Activated T-cell treated with anti-CD3 and anti-CD28 coated beads, Interleukin-2, amount 50 U/mL, for 72 hours (primary cell): ENCODE data around the gene CTNND1. TPM values are rescaled to one million over a fixed set of nuclear protein-coding genes. Genes with fewer than 3 reads are reported as not detected.

ENCODE experiments used
- ATAC-seq, 2 donors: fragments of 150-1000 bp; cut with Tn5 transposase; replicated peaks in 1 of 2; 2 replicates each; pipeline ENCODE4 v1.10.0; 2021; ENCODE audit warnings: moderate library complexity in 2 of 2, mild to moderate bottlenecking in 1 of 2
- DNase-seq, 2 donors: peaks; one replicate each; pipeline ENCODE4 v3.0.0; 2021 to 2022; ENCODE audit warnings: mixed read lengths in 1 of 2
- H3K27ac Mint-ChIP-seq: one replicate; pipeline ENCODE4 v1.8.0; 2022; ENCODE audit warnings: mild to moderate bottlenecking, moderate library complexity, mixed read lengths
- H3K27me3 Mint-ChIP-seq: one replicate; pipeline ENCODE4 v1.8.0; 2022; ENCODE audit warnings: low read depth, mixed read lengths
- H3K36me3 Mint-ChIP-seq, 2 donors: one replicate each; pipeline ENCODE4 v1.8.0; 2022; ENCODE audit warnings: mixed read lengths in 2 of 2, mild to moderate bottlenecking in 1 of 2; ENCODE audit not compliant: insufficient read depth in 2 of 2
- H3K4me1 Mint-ChIP-seq: one replicate; pipeline ENCODE4 v1.8.0; 2022; ENCODE audit warnings: low read depth, mixed read lengths
- H3K4me3 Mint-ChIP-seq, 2 donors: one replicate each; pipeline ENCODE4 v1.8.0; 2022; ENCODE audit warnings: mild to moderate bottlenecking in 2 of 2, mixed read lengths in 2 of 2, moderate library complexity in 2 of 2
- H3K9me3 Mint-ChIP-seq, 2 donors: one replicate each; pipeline ENCODE4 v1.8.0; 2022; ENCODE audit warnings: mixed read lengths in 2 of 2
- total RNA-seq, 2 donors: library from RNA; stranded (reverse); gene quantifications; one replicate each; pipeline ENCODE4 v1.2.3, GENCODE V29; 2022

The CTNND1 gene
- total RNA-seq, 2 donors from 2014 or later = 6.3 to 10.6 TPM

DNA sequence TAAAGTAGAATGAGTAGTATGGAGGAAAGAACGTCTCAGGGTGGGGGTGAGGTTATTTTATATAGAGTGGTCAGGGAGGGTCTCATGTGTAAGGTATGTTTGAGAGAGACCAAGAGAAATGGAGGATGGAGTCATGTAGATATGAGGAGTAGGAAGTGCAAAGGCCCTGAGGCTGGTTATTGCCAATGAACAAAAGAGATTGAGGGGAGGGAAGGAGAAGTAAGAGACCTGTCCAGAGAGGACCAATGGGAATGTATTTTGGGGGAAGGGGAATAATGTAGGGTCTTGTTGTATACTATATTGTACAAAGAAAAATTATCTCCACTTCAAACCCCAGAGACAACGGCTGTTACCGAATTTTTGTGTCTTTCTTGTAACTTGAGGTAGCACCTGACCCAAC is 9.8 kb downstream of the CTNND1 start:
- H3K27me3 Mint-ChIP-seq = no peaks in the 10 kb centered on the region

DNA sequence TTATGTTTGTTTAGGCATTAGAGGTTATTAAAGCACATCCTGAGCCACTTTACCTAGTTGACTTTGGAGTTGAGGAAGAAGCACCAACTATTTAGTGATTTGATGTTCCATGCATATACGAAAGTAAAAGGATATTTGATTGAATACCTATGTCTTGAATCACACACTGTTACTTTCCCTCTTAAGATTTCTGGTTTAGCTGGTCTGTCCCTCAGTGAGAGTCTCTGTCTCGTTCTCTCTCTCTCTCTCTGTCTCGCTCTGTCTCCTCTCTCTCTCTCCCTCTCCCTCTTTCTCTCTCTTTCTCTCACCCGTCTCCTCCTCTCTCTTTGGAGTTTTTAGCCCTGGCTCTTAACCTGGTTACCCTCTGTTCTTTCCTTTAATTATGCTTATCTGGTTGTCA is 11.0 kb downstream of the CTNND1 start:
- peak overlapping the region; percentile 26 for H3K27ac Mint-ChIP-seq
- ATAC-seq (no peak), DNase-seq (no peak)
- H3K4me3 Mint-ChIP-seq = no peak overlapping the region
- H3K36me3 Mint-ChIP-seq = peaks cover 0 to 2% of the 10 kb centered on the region in 2 donors
- H3K4me1 Mint-ChIP-seq = no peaks in the 10 kb centered on the region
- H3K27me3 Mint-ChIP-seq = no peaks in the 10 kb centered on the region
- no peaks in the 10 kb centered on the region for H3K9me3 Mint-ChIP-seq

More for the DNA sequence above, 9.8 kb downstream of the CTNND1 start:
- Mint-ChIP-seq H3K4me1 (no peaks in the 10 kb centered on the region), H3K4me3 (no peak overlapping the region), H3K36me3 (peaks cover 0 to 2% of the 10 kb centered on the region in 2 donors), H3K9me3 (no peaks in the 10 kb centered on the region), H3K27ac (no peak overlapping the region)
- DNase-seq = no peak
- ATAC-seq = no peak

DNA sequence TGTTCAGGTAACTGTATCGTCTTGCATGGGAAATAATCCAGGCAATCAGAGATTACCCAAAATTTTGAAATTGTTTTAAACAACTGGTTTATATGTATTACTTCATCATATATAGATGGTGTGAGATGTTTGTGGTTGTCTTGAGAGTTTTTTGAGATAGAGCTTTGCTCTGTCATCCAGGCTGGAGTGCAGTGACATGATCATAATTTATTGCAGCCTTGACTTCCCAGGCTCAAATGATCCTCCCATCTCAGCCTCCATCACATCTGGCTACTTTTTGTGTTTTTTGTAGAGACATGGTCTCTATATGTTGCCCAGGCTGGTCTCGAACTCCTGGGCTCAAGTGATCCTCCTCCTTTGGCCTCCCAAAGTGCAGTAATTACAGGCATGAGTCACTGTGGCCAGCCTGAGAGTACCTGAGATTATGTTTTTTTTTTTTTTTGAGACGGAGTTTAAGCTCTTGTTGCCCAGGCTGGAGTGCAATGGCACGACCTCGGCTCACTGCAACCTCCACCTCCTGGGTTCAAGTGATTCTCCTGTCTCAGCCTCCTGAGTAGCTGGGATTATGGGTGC is 11.5 kb downstream of the CTNND1 start:
- no peak overlapping the region for H3K4me3 Mint-ChIP-seq
- peaks cover 0 to 2% of the 10 kb centered on the region in 2 donors for H3K36me3 Mint-ChIP-seq
- DNase-seq (no peak), ATAC-seq (peak in 1 of 2 donors; percentile 25)
- no peaks in the 10 kb centered on the region for H3K4me1 Mint-ChIP-seq
- no peaks in the 10 kb centered on the region for H3K27me3 Mint-ChIP-seq
- no peaks in the 10 kb centered on the region for H3K9me3 Mint-ChIP-seq
- H3K27ac Mint-ChIP-seq = no peak overlapping the region

DNA sequence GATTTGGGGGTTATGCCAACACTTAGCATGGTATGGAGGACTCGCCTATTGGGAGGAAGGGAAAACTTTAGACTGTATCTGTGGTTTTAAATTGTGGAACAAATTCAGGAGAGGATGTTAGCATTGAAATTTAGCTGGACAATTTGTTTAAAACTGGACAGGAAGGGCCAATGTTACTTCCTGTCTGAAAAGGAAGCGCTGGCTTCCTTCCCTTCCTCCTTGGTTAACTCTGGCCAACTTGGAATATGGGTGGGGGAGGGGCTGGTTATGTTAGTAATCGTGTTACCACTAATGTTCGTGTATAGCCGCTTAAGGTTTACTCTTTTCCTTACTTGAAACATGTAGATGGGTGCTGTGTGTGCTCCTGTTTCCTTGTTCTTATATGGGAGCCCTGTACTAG is 13.9 kb downstream of the CTNND1 start:
- H3K4me3 Mint-ChIP-seq = no peak overlapping the region
- H3K9me3 Mint-ChIP-seq = no peaks in the 10 kb centered on the region
- no peak for DNase-seq
- no peaks in the 10 kb centered on the region for H3K36me3 Mint-ChIP-seq
- H3K4me1 Mint-ChIP-seq = peaks cover 20% of the 10 kb centered on the region
- H3K27me3 Mint-ChIP-seq = no peaks in the 10 kb centered on the region
- no peak overlapping the region for H3K27ac Mint-ChIP-seq
- no peak for ATAC-seq

DNA sequence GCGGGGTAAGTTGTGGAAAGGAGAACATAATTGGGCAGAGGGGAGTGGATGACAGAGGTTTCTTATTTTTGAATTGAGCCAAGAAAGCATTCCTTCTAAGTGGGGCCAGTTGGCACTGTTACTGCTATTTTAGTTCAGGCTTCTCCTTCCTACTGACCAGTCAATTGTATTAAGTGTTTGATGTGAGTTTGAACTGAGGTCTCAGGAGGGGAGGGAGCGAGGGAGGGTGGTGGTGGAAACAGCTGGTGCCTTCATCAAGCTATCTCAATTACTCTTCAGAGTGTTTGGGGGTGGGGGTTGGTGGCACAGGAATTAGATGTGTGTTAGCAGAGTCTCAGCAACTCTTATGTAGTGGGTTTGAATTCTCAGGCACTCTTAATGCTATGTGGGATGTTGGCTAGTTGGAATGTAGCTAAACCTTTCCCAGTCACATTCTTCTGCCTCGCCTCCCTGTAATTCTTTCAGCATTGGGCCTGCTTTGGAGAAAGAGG is 14.5 kb downstream of the CTNND1 start:
- H3K4me1 Mint-ChIP-seq = peaks cover 22% of the 10 kb centered on the region
- ATAC-seq = no peak
- no peaks in the 10 kb centered on the region for H3K9me3 Mint-ChIP-seq
- H3K27me3 Mint-ChIP-seq = no peaks in the 10 kb centered on the region
- no peak overlapping the region for H3K4me3 Mint-ChIP-seq
- DNase-seq = no peak
- no peaks in the 10 kb centered on the region for H3K36me3 Mint-ChIP-seq
- no peak overlapping the region for H3K27ac Mint-ChIP-seq

DNA sequence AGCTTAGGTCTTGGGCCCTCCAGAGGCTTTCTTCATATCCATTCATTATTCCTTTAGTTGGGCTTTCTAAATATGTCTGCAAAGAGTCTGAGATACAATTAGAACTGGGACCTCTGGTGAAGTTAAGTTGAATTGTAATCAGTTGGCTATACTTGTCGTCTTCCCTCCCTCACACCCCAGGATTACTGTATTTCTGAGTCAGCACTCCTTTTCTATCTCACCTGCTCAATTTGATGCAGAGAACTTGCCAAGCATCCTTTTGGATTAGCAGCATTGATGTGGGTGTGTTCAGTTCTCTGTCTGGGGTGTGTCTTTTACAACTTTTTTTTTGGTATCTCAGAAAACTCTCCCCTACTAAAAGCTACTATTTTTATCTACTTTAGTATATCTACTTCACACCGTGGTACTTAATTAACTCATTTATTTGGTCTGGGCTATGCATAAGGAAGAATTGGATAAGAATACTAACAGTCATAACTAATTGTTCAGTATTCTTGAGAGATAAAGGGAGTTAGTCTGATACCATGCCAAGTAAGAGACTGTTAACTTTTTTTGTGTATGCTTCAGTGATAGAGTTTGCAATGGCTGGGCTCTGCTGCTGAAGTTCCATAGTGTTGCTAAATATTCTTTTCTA is 15.1 kb downstream of the CTNND1 start:
- DNase-seq (no peak), ATAC-seq (no peak)
- no peaks in the 10 kb centered on the region for H3K27me3 Mint-ChIP-seq
- H3K9me3 Mint-ChIP-seq = no peaks in the 10 kb centered on the region
- no peaks in the 10 kb centered on the region for H3K36me3 Mint-ChIP-seq
- H3K4me1 Mint-ChIP-seq = peaks cover 28% of the 10 kb centered on the region
- H3K4me3 Mint-ChIP-seq = no peak overlapping the region
- no peak overlapping the region for H3K27ac Mint-ChIP-seq

DNA sequence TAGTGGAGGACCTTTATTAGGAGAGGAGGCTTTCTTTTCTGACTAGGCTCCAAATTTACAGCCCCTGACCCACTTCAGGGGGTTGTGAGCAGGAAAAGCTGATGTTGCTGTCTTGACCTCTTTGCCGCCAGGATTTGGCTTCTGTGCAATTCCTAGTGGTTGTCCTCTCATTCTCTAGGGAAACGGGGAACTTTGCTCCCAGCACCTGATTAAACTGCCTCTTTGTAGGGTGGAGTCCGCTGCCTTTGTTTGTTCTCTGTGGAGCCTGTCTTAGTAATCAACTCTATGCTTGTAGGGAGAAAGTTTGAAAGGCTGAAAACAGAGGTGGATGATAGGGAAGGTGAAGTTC is 16.3 kb downstream of the CTNND1 start:
- H3K4me3 Mint-ChIP-seq = no peak overlapping the region
- H3K36me3 Mint-ChIP-seq = no peaks in the 10 kb centered on the region
- no peaks in the 10 kb centered on the region for H3K9me3 Mint-ChIP-seq
- H3K27me3 Mint-ChIP-seq = no peaks in the 10 kb centered on the region
- DNase-seq (no peak), ATAC-seq (no peak)
- H3K4me1 Mint-ChIP-seq = peaks cover 28% of the 10 kb centered on the region
- no peak overlapping the region for H3K27ac Mint-ChIP-seq

DNA sequence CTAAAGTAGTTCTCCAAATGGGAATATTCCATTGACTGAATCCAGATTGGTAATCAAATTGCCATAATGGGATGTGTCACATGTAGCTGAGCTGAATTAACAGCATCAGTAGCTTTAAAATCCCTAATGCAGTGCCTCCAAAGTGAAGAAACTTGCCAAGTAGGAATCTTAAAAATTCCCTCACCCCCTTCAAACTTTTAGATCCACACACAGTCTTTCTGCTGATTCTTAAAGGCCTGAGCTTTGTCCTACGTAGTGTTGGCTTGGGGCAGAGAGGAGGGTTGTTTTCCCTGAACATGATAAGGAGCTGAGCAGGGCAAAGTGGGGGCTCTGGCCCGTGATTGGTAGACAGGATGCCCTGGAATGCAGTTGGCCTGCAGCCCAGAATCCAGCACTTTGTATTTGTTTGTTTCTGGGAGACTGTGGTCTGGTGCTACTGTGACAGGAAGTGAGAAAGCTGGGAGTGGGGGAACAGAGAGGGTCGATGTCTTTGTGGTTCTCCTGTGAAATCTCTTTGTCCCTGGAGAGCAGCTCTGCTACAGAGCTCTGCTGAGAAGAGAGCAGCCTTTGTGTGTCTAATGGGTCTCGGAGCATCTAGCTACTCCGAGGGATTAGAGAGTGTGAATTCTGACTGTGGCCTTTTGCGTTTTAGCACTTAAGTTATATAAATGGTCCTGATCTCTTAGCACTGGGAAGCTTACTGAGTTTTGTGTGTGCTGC is 16.9 kb downstream of the CTNND1 start:
- H3K4me3 Mint-ChIP-seq = no peak overlapping the region
- no peaks in the 10 kb centered on the region for H3K36me3 Mint-ChIP-seq
- no peaks in the 10 kb centered on the region for H3K9me3 Mint-ChIP-seq
- DNase-seq (no peak), ATAC-seq (no peak)
- no peaks in the 10 kb centered on the region for H3K27me3 Mint-ChIP-seq
- H3K4me1 Mint-ChIP-seq = peaks cover 28% of the 10 kb centered on the region
- no peak overlapping the region for H3K27ac Mint-ChIP-seq

DNA sequence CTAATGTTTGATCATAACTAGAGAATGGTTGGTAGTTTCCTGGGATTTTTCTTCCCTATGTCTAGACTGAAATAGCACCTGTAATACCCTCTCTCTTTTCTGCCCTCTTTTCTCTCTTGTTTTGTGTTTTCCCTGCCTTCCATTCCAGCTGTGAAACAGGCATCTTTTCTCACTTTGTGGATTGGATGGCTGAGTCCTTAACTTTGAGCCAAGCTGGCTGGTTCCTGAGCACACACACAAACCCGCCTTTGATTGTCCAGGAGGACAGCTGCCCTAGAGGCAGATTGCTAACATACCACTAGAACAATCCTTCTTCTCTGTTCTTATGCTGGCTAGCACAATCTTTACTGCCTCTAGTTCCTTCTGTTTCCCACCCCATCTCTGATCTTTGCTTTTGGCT is 17.7 kb downstream of the CTNND1 start:
- peaks cover 28% of the 10 kb centered on the region for H3K4me1 Mint-ChIP-seq
- no peaks in the 10 kb centered on the region for H3K9me3 Mint-ChIP-seq
- no peaks in the 10 kb centered on the region for H3K27me3 Mint-ChIP-seq
- no peaks in the 10 kb centered on the region for H3K36me3 Mint-ChIP-seq
- H3K27ac Mint-ChIP-seq = no peak overlapping the region
- ATAC-seq (no peak), DNase-seq (no peak)
- no peak overlapping the region for H3K4me3 Mint-ChIP-seq

DNA sequence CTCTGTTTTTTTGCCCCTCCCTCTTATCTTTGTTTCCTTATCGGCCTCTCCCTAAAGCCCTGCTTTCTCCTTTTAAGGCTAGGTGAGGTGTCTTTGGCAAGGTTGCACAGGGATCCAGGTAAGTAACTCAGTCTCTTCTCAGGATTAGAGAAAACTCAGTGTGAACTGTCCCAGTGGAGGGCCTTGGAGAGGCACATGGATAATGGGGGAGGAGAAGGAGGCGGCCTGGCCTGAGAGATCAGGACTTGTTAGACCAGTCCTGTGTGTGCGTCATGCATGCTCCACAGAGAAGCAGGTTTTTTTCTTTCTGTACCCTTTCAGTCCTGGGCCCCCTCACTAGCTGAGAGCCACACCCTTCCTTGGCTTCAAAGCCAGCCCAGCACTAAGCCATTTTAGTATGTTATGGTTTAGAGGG is 19.9 kb downstream of the CTNND1 start:
- Mint-ChIP-seq H3K36me3 (no peaks in the 10 kb centered on the region), H3K27me3 (no peaks in the 10 kb centered on the region), H3K4me1 (peaks cover 28% of the 10 kb centered on the region), H3K4me3 (no peak overlapping the region), H3K9me3 (no peaks in the 10 kb centered on the region), H3K27ac (no peak overlapping the region)
- no peak for ATAC-seq
- no peak for DNase-seq

DNA sequence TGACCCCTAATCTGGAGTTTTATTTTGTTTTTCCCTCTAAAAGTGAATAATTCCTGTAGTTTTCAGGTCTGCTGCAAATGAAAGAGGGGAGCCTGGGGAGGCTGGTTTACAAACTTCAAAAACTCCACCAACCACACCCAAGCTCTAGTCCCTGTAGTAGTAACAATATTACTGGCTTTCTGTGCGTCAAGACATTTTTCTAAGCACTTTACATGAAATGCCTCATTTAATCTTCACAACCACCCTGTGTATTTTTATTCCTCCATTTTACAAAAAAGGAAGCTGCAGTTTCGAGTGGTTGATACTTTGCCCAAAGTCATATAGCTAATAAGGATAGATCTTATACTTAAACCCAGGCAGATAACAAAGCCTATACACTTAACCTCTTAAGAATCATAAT is 23.5 kb downstream of the CTNND1 start:
- ATAC-seq = no peak
- Mint-ChIP-seq H3K27ac (no peak overlapping the region), H3K4me1 (peaks cover 8% of the 10 kb centered on the region), H3K27me3 (no peaks in the 10 kb centered on the region), H3K36me3 (no peaks in the 10 kb centered on the region), H3K9me3 (no peaks in the 10 kb centered on the region), H3K4me3 (no peak overlapping the region)
- DNase-seq = no peak

DNA sequence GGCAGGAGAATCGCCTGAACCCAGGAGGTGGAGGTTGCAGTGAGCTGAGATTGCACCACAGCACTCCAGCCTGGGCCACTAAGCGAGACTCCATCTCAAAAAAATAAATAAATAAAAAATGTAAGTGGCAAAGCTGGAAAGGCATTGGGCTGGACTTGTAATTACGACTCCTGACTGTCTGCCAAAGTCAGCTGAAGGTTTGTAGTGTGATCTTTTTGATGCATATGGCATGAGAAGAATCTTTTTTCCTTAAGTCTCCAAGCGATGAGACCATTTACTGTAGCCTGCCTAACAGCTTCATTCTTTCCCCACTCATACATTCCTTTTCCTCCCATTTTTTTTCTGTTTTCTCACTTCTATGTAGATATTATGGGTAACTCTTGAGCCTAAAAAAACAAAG is 24.8 kb downstream of the CTNND1 start:
- Mint-ChIP-seq H3K27me3 (no peaks in the 10 kb centered on the region), H3K4me1 (peaks cover 7% of the 10 kb centered on the region)
- no peak for DNase-seq

DNA sequence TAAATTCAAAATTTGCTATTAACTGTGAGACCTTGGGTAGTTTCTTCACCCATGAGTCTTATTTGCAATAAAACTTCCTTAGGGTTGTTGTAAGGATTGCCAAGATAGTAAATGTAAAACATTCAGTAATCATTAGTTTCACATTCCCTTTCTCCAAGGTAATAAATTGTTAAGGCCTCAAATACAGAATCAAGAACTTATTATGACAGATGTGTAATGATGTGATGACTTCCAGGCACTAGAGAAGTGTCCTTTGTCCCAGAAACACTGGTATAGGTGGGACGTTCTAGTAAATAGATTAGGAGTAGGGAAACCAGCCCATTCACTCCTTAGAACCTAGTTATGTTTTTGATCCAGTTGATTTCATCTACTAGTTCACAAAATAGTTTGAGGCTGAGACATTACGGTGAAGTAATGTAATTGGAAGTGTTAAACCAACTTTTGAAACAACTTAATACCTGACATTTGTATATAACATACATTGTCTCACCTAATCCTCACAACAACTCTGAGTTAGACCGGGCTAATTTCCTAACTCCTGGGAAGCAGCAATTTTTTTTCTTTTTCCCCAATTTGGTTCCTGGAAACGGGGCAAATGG is 25.5 kb downstream of the CTNND1 start:
- Mint-ChIP-seq H3K4me1 (peaks cover 12% of the 10 kb centered on the region), H3K27ac (no peak overlapping the region), H3K27me3 (no peaks in the 10 kb centered on the region), H3K4me3 (no peak overlapping the region), H3K36me3 (peaks cover 0 to 1% of the 10 kb centered on the region in 2 donors), H3K9me3 (no peaks in the 10 kb centered on the region)
- ATAC-seq = no peak
- no peak for DNase-seq

More for the DNA sequence above, 24.8 kb downstream of the CTNND1 start:
- Mint-ChIP-seq H3K27ac (no peak overlapping the region), H3K4me3 (no peak overlapping the region), H3K36me3 (no peaks in the 10 kb centered on the region), H3K9me3 (no peaks in the 10 kb centered on the region)
- ATAC-seq = no peak
